C4-2B (cell line): ENCODE results near the gene YTHDF2.

ENCODE experiments used
- ZFX ChIP-seq: fragments of 450-650 bp; IDR thresholded peaks from 2 replicates; pipeline ENCODE4 v1.6.1; 2017
- TF ChIP-seq, protein P1 (sequence below): fragments of 450-650 bp; conservative IDR thresholded peaks from 2 replicates; pipeline ENCODE4 v1.5.1; 2017; ENCODE audit warnings: mild to moderate bottlenecking

DNA sequence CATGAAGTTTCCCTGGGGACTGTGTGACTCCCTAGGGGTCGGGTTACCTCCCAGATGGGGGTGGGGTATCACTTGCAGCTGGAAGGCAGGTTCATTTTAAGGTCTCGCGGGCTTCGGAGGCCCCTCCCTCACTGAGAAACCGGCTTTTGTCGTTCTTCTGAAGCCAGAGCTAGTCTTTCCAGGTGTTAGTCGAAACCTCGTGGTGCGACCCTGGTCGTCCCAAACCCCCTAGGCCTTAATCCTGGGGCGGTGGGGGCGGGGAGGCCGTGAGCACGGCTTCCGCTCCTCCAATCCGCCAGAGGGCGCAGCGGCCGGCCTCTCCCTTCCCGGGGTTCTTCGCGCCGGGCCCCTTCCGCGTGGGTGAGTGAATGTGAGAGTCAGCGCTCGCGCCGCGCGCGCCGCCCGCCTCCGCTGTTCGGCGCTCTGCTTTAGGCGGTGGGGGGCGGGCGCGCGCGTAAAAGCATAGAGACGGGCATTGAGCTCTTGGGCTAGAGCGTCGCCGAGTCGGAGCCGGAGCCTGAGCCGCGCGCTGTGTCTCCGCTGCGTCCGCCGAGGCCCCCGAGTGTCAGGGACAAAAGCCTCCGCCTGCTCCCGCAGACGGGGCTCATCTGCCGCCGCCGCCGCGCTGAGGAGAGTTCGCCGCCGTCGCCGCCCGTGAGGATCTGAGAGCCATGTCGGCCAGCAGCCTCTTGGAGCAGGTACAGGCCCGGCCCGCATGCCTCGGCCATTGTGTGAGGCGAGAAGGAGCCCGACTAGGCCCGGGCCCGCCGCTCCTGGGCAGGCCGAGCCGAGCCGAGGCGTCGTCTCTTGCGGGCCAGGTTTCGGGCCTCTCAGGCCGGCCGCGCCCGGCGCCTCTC is at the start of gene YTHDF2:
- TF ChIP-seq, protein P1, sequence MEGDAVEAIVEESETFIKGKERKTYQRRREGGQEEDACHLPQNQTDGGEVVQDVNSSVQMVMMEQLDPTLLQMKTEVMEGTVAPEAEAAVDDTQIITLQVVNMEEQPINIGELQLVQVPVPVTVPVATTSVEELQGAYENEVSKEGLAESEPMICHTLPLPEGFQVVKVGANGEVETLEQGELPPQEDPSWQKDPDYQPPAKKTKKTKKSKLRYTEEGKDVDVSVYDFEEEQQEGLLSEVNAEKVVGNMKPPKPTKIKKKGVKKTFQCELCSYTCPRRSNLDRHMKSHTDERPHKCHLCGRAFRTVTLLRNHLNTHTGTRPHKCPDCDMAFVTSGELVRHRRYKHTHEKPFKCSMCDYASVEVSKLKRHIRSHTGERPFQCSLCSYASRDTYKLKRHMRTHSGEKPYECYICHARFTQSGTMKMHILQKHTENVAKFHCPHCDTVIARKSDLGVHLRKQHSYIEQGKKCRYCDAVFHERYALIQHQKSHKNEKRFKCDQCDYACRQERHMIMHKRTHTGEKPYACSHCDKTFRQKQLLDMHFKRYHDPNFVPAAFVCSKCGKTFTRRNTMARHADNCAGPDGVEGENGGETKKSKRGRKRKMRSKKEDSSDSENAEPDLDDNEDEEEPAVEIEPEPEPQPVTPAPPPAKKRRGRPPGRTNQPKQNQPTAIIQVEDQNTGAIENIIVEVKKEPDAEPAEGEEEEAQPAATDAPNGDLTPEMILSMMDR, result peak; percentile 99
- peak; percentile 100 for TF ChIP-seq ZFX
